ENCODE results near the gene HDAC1. TPM values are rescaled to one million over a fixed set of nuclear protein-coding genes. Genes with fewer than 3 reads are reported as not detected.

The HDAC1 gene
- total RNA-seq, 6 experiments from 2014 or later: 78.5 to 94.9 (median 92.2) TPM

GRCh38 chr1:32380057-32380456, 88.2 kb downstream of the HDAC1 start:
- Mint-ChIP-seq H3K27me3 (ENCODE audit: insufficient read depth) (no peaks in the 10 kb centered on the region; the same call in 1 of the 2 replicates), H3K4me1 (ENCODE audit: low read depth) (no peaks in the 10 kb centered on the region), H3K4me3 (no peak overlapping the region), H3K36me3 (ENCODE audit: low read depth) (peaks cover 14% of the 10 kb centered on the region), H3K9me3 (no peaks in the 10 kb centered on the region), H3K27ac (no peak overlapping the region)
- DNase-seq: no peak
- TF ChIP-seq CTCF (IDR thresholded peaks at IDR 0.05): no peak

Other genes with a start within 250 kb of the HDAC1 start
- gene TMEM39B, start 219.1 kb upstream of the HDAC1 start, total RNA-seq (2021; fragmentation: NEBNext Ultra II Directional; extraction: Animal tissue kit (Norgen Biotek cat#: 25700)): 10 to 100 TPM; 17.6 to 23.2 (median 20.8) TPM
- gene KPNA6, start 184.0 kb upstream of the HDAC1 start, total RNA-seq (2021; fragmentation: NEBNext Ultra II Directional; extraction: Animal tissue kit (Norgen Biotek cat#: 25700)): 100 to 1,000 TPM; 116 to 132 (median 122) TPM
- 10 to 100 TPM; 89.4 to 95.2 (median 93.0) TPM for gene TXLNA, start 112.4 kb upstream of the HDAC1 start, total RNA-seq (2021; fragmentation: NEBNext Ultra II Directional; extraction: Animal tissue kit (Norgen Biotek cat#: 25700))
- gene CCDC28B, start 91.5 kb upstream of the HDAC1 start, total RNA-seq (2021; fragmentation: NEBNext Ultra II Directional; extraction: Animal tissue kit (Norgen Biotek cat#: 25700)): 10 to 100 TPM; 12.5 to 15.7 (median 15.3) TPM
- gene IQCC, start 86.4 kb upstream of the HDAC1 start, total RNA-seq (2021; fragmentation: NEBNext Ultra II Directional; extraction: Animal tissue kit (Norgen Biotek cat#: 25700)): 1 to 10 TPM in 5 of 6 experiments, under 1 TPM in 1; 0.81 to 2.4 (median 2.2) TPM
- gene DCDC2B, start 83.0 kb upstream of the HDAC1 start, total RNA-seq (2021; fragmentation: NEBNext Ultra II Directional; extraction: Animal tissue kit (Norgen Biotek cat#: 25700)): not detected
- gene TMEM234, start 69.7 kb upstream of the HDAC1 start, total RNA-seq (2021; fragmentation: NEBNext Ultra II Directional; extraction: Animal tissue kit (Norgen Biotek cat#: 25700)): 10 to 100 TPM; 18.5 to 23.7 (median 20.3) TPM
- gene EIF3I, start 69.7 kb upstream of the HDAC1 start, total RNA-seq (2021; fragmentation: NEBNext Ultra II Directional; extraction: Animal tissue kit (Norgen Biotek cat#: 25700)): 100 to 1,000 TPM; 279 to 313 (median 285) TPM
- gene FAM167B, start 44.9 kb upstream of the HDAC1 start, total RNA-seq (2021; fragmentation: NEBNext Ultra II Directional; extraction: Animal tissue kit (Norgen Biotek cat#: 25700)): 1 to 10 TPM; 1.1 to 2.1 (median 1.5) TPM
- gene LCK, start 40.8 kb upstream of the HDAC1 start, total RNA-seq (2021; fragmentation: NEBNext Ultra II Directional; extraction: Animal tissue kit (Norgen Biotek cat#: 25700)): not detected
- gene MARCKSL1, start 44.1 kb downstream of the HDAC1 start, total RNA-seq (2021; fragmentation: NEBNext Ultra II Directional; extraction: Animal tissue kit (Norgen Biotek cat#: 25700)): 10 to 100 TPM in 4 of 6 experiments, 1 to 10 TPM in 2; 7.8 to 12.8 (median 11.4) TPM
- gene FAM229A, start 70.4 kb downstream of the HDAC1 start, total RNA-seq (2021; fragmentation: NEBNext Ultra II Directional; extraction: Animal tissue kit (Norgen Biotek cat#: 25700)): 1 to 10 TPM; 1.1 to 3.0 (median 1.7) TPM
- 1 to 10 TPM in 1 of 6 experiments, under 1 TPM in 5; 0.38 to 1.2 (median 0.72) TPM for gene TSSK3, start 70.5 kb downstream of the HDAC1 start, total RNA-seq (2021; fragmentation: NEBNext Ultra II Directional; extraction: Animal tissue kit (Norgen Biotek cat#: 25700))
- gene BSDC1, start 102.4 kb downstream of the HDAC1 start, total RNA-seq (2021; fragmentation: NEBNext Ultra II Directional; extraction: Animal tissue kit (Norgen Biotek cat#: 25700)): 10 to 100 TPM; 52.9 to 65.5 (median 60.1) TPM
- not detected for gene ZBTB8B, start 173.0 kb downstream of the HDAC1 start, total RNA-seq (2021; fragmentation: NEBNext Ultra II Directional; extraction: Animal tissue kit (Norgen Biotek cat#: 25700))
- gene ZBTB8A, start 247.3 kb downstream of the HDAC1 start, total RNA-seq (2021; fragmentation: NEBNext Ultra II Directional; extraction: Animal tissue kit (Norgen Biotek cat#: 25700)): 1 to 10 TPM; 4.4 to 6.8 (median 5.6) TPM

Measured in HFFc6 (cell line).